8988T (cell line): ENCODE measurements around the gene BAIAP3.
"Not testable (repeated sequence)": the region's sequence is repeated elsewhere in the genome, so short reads cannot be mapped to it uniquely, and the experiment has no call there.

Experiments used
- DNase-seq: peaks from one replicate; pipeline ENCODE4 v3.0.0; 2011

The BAIAP3 gene

DNA sequence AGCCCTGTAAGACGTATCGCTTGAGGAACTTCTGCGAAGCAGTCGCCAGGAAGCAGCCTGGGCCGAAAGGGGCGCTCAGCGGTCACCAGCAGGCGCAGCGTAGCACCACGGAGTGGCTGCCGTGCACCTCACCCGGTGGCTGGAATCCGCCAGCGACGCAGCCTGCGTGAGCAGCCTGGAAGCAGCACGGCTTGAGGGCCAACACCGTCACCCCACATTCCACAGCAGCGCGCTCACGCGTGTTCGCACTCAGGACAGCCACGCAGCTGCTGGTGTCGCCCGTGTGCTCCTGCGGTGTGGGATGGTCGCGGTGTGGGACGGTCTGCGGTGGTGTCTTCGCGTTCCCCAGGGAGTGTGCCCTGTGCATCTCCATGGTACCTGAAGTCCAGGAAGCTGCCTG is 14.4 kb upstream of the BAIAP3 start:
- DNase-seq, result no peak

DNA sequence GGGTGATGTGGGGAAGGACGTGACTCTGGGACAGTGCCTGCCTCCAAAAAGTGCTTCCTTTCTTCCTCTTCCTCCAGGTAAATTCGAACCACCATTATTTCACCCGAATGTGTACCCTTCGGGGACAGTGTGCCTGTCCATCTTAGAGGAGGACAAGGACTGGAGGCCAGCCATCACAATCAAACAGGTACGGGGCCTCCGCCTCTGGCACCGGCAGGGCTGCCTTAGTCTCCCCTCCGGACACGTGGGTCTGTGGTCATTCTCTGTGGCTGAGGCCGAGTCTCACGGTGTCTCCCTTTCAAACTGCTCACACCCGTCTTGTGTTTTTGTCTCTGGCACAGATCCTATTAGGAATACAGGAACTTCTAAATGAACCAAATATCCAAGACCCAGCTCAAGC is 13.3 kb upstream of the BAIAP3 start:
- no peak for DNase-seq

DNA sequence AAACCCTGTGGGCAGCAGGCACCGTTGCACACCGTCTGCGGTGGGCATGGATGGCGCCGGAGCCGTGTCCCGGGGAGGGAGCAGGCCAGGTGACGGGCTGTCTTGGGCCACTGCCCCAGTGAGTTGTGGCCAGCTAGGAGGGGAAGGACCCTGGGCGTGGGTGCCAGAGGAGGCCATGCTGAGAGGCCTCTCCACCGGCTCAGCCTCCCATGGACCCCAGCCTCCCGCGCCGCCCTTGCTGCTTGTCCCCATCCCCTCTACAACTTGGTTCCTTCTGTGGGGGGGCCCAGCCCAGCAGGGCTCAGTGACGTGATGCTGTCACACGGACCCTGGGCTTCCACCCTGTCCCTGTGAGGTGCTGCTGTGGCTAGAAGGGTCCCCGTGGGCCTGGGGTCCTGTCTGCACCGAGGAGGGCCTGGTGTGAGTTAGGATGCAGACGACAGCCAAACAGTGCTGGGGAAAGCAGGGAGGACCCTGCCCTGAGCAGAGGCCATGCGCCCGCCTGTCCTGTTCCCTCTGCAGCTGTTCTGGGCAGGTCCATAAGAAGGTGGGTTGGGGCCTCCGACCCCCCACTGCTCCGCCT is 12.7 kb upstream of the BAIAP3 start:
- no peak for DNase-seq

DNA sequence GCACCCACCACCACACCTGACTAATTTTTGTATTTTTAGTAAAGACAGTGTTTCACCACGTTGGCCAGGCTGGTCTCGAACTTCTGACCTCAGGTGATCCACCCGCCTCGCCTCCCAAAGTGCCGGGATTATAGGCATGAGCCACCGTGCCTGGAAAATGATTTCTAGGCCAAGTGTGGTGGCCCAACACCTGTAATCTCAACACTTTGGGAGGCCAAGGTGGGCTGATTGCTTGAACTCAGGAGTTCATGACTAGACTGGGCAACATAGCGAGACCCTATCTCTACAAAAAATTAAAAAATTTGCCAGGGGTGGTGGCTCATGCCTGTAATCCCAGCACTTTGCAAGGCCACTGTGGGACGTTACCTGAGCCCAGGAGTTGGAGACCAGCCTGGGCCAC is 11.0 kb upstream of the BAIAP3 start:
- DNase-seq, result no peak

DNA sequence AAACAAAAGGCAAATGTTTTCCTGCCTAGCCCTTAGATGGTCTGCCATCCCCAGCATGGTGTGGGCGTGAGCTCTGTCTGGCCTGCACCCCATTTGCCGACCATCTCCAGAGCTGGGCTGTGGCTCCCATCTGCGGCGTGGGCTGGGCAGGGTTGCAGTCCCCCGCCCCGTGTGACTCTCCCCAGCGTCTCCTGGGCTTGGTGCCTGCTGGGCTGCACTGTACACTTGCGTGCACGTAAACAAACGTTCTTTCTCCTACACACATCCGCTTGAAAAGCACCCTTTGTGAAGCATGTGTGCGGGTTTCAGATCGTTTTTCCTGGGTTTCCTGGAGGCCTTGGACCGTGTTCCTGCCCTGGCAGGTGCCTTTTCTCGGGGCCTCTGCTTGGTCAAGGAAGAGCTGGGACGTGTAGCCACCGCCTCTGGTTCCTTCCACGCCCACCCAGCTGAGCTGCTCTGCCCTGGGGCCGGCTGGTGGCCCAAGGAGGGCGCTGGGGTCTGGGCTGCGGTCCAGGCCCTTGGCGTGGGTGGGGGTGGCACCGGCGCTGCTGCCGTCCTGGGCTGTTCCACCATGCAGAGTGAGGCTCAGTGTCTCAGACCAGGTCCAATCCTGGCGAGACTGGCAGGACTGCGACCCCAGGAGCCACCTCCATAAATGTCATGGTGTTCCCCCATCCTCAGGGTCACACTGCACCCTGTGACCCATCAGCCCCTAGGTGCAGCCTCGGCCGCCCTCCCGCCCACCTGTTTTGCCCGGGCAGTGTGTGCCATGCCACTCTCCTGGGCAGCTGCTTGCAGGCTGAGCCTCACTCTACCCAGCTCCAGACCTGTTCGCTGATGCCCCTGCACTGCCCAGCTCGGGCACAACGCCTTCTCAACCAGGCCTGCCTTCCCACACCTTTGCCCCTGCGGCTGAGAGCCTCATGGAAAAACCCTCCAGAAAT is 9.9 kb upstream of the BAIAP3 start:
- no peak for DNase-seq

DNA sequence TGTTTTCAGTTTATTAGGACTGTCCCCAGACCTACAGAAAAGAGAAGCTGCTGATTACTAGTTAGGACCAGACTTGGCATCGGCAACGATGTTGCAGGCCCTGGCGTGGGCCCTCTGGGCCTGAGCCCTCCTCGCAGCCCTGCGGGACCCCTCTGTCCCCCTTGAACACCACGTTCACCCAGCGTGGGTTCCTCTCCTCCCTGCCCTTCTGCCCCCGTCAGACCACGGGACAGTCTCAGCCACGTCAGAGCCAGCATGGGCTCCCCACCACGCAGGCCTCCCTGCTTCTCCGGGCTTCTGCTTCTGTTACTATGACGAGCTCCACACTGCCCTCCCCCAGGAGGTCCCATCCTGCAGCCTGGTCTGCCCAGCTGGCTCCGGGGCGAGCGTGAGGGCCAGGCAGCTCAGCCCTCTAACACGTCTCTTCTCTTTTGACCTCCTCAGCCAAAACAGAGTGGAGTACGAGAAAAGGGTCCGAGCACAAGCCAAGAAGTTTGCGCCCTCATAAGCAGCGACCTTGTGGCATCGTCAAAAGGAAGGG is 9.1 kb upstream of the BAIAP3 start:
- no peak for DNase-seq

DNA sequence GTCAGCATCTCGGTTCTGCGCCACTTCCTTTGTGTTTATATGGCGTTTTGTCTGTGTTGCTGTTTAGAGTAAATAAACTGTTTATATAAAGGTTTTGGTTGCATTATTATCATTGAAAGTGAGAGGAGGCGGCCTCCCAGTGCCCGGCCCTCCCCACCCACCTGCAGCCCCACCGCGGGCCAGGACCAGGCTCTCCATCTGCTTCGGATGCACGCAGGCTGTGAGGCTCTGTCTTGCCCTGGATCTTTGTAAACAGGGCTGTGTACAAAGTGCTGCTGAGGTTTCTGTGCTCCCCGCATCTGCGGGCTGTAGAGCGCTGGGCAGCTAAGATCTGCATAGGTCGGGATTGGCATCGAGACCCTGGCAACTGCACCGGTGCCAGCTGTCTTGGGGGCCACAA is 8.2 kb upstream of the BAIAP3 start:
- no peak for DNase-seq

DNA sequence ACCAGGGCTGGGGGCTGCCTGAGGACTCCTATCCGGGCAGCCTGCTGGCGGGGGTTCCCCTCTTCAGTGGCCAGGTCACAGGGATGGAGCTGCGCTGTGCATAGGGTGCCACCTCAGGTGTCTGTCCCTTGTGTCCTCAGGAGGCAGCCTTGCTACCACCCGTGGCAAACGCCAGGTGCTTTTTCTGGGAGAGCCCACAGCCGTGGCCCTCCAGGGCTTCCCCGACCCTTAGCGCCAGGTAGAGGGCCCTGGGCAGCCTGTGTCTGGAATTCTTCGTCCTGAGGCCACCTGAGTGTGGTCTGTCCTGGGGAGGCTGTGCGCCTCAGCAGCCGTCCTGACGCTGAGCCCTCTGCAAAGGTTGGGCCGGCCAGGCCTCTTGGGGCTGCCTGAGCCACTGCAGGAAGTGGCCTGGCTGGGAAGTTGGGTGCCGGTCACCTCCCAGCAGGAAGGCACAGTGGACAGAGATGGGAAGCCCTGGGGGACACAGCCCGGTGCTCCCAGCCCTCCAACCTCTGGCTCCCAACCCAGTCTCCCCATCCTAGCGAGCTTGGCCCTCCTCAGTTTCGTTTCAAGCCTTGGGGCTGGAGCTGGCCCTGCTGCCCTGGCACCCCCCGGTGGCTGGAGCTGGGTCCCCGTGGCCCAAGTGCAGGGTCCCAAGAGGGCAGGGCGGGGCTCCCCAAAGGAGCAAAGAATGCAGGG is 7.6 kb upstream of the BAIAP3 start:
- DNase-seq, result no peak

DNA sequence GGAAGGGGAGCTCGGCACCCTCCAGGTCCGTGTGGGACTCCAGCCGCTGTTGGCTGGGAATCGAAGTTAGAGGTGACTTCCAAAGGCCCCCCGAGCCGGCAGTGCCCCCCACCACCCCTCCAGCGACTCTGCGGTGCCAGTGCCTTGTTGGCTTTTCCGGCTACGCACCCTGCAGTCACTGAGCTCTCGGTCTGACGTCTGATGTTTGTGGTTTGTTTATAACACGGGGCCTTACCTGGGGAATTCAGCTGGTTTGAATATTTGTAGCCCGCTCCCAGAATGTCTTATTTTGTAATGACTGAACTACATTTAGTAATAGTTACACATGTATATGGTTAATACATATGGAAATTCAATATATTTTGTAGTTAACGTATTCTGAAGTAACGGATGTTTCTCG is 7.1 kb upstream of the BAIAP3 start:
- DNase-seq, result no peak

DNA sequence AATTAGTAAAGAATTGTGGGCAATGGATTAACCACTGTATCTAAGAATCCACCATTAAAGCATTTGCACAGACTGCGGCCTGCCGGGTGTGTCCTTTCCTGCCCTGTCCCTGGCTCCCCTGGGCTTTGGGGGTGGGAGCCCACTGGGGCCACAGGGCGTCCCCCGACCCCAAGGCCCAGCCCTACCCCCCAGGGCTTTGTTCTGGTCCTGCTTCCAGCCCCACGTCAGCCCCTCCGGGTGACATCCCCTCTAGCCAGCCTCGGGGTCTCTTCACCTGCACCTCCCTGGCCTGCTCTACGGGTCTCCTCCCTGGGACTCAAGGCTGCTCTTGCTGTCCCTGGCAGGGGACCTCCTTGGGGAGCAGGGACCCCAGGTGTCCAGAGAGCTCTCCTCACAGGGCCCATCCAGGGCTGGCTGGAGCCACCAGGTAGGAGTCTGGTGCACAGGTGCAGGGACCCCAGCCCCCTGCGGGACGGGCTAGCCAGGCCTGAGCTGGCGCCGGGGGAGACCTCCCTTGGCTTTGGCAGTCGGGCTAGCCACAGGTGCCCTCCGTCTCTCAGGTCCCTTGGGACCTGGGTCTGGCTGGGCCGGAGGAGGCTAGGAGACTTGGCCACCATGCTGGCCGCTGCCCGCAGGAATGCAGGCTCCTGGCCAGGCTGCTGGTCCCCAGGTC is 6.4 kb upstream of the BAIAP3 start:
- DNase-seq, result no peak

DNA sequence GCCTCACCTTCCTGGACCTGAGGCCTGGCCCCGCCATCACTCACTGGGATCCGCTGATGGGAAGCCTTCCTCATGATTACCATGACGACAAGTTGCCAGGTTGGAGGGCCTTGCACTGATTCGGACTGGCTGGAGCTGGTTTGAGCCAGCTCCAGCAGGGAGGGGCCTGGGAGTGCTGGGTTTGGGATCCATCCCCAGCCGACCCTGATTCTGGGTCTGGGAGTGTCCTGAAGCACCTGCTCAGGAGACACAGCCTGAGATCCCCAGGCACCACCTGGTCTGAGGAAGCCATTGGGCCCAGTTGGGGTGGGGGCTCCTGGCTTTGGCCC is 5.9 kb upstream of the BAIAP3 start:
- DNase-seq, result no peak

DNA sequence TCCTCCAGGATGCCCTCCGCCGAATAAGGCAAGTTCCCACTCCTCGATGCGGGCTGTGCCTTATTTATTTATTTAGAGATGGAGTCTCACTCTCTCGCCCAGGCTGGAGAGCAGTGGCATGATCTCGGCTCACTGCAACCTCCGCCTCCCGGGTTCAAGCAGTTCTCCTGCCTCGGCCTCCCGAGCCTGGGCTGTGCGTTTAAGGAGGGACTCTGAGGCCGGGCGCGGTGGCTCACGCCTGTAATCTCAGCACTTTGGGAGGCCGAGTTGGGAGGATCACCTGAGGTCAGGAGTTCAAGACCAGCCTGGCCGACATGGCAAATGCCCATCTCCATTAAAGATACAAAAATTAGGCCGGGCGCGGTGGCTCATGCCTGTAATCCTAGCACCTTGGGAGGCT is 5.3 kb upstream of the BAIAP3 start:
- not testable (repeated sequence) for DNase-seq

DNA sequence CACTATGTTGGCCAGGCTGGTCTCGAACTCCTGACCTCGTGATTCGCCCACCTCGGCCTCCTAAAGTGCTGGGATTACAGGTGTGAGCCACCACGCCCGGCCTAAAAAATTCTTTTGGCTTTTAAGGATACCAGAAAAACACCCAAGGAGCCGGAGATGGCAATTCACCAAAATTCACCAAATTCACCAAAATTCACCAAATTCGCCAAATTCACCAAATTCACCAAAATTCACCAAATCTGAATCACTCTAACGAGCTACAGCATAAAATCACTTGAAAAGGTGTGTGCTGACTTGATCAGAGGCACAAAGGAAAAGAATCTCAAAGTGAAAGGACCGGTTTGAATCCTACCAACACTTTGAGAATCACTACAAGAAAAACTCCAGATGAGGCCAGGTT is 4.5 kb upstream of the BAIAP3 start:
- DNase-seq, result not testable (repeated sequence)

DNA sequence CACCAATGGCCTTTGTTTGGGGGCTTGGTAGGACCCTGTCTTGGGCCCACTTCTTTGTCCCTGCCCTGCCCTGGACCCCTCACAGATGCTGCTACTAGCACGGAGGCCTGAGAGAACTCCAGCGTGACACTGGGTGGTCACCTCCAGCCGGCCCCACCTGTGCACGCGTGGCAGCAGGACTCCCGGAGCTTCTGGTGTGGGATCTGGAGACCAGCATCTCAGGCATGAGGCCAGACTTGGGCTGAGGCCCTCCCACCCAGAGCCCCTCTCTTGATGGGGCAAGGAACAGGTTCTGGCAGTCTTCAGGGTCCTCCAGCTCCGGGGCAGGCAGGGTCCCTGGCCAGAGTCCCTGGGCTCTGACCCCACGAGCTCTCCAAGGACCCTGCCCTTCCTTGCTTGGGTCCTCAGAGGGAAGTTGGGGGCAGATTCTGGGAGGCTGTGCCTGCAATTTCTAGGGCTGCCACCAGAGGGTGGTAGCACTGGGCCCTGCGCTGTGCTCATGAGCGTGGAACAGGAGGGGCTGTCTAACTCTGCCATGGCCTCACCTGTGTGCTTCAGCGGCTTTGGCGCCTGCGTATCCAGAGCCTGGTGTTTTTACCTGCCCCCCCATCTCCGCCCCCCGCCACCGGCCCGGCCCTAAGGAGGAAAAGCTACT is 3.1 kb upstream of the BAIAP3 start:
- DNase-seq, result no peak

DNA sequence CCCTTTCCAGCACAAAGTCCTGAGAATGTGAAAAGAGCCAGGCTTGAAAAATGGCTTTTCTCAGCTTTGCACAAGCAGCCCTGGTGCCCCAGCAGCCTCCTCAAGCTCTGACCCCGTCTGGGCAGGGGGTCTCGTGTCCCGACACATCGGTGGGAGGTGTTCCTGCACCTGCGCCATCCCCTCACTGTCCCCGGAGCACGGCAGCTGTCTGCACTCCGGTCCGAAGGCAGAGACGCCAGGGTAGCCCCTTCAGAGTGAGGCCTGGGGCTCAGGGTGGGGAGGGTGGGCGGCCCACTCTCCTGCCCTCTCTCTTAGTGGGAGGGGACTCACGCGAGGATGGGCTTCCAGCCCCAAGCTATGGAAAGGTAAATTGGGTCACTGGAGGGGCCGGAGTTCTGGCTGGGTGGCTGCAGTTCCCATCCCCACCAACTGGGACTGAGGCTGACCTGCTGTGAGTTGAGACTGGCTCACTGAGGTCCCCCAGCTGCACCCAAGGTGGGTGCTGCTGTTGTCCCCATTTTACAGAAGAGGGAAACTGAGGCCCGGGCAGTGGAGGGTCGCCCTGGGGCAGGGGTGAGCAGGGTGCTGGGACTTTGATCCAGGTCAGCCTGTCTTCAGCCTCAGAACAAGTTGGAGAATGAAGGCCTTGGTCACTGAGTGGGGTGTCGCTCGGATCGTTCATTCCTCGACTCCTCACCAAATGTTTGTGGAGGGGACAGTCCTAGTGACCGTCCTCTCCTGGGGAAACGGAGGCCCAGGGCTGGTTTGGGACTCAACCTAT is 2.3 kb upstream of the BAIAP3 start:
- DNase-seq, result no peak

DNA sequence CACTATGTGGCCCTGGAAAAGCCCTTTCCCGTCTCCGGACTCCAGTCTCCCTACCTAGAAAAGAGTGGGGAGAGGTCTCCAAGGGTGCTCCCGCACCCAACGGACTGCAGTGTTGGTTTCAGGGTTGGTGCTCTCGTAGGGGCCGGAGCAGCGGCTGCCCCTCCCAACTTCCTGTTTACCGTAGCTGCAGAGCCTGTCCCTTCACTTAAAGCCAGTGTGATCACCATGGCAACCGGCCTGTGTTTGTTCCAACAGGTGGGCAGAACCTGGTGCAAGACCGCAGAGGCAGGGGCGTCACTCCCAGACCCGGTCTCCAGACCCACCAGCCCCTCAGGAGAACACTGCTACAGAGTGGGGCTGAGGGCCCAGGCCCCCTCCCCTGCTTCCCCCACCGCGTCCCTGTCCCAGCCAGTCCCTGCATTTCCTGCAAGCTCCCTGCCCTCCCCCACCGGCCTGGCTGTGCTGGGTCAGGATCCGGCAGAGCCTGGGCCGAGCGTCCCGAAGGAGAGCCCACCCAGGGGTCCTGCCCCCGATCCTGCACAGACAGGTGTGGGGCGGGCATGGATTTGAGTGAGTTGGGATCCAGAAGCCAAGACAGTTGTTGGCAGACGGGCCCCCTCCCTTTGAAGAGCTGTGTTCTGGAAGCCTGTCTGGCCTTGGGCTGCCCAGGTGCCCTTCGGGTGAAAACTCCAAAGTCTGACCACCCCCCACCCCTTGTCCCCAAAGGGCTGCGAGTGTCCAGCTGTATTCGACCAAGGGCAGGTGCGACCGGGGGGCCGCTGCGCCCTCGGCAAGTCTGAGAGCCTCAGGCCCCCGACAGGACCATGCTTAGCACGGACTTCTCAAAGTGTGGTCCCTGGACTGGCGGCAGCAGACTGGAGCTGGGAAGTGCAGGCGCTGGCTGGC is 1.5 kb upstream of the BAIAP3 start:
- peak; percentile 68 for DNase-seq

DNA sequence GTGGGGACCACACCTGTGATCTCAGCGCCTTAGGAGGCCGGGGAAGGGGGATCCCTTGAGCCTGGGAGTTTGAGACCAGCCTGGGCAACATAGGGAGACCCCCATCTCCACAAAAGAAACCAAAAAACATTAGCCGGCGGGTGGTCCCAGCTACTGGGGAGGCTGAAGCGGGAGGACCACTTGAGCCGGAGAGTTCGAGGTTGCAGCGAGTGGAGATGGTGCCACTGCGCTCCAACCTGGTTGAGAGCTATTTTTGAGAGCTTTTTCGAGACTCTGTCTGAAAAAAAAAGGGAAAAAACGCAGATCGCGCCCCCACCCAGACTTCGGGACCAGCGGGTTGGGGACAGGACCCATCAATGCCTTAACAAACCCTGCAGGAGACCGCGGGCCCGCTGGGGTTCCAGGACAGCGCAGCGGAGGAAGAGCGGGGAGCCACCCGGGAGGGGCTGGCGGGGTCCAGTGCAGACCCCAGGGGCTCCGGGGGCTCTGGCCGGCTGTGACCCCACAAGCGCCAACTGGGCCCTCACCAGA is 762 bp upstream of the BAIAP3 start:
- no peak for DNase-seq

DNA sequence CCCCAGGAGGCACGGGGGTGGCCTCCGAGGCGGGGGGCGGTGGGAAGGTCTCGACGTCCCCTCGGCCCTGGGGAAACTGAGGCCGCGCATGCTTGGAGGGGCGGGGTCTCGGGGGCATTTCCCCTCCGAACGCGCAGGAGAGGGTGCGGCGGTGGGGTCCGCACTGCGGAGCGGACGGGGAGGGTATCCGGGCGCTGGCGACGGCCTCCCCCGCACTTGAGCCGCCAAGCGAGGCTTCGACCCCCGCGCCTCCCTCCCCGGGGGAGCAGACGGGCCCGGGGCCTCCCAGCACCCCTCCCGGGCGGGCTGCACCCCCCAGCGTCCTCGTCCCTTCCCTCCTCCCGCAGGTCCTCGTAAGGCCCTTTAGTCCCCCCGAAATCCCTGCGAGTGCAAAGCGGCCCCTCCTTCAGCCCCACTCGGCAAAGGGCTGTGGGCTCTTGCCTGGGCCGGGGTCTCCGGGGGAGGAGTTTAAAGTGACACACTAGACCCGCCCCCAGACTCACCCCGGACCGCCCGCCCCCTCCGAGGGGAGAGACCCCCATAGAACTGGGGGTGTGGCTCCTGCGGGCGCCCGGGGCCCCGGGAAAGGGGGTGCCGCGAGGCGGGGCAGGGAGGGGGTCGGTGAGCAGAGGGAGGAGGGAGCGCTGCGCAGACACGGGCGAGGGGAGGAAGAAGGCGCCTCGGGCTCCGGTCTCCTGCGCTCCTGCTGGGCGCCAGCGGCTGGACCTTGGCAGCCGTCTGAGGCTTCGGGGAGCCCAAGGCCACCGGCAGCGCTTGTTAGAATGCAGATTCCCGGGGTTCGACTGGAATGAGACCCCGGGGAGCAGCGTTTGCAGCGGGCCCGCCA is 632 bp downstream of the BAIAP3 start:
- no peak for DNase-seq

DNA sequence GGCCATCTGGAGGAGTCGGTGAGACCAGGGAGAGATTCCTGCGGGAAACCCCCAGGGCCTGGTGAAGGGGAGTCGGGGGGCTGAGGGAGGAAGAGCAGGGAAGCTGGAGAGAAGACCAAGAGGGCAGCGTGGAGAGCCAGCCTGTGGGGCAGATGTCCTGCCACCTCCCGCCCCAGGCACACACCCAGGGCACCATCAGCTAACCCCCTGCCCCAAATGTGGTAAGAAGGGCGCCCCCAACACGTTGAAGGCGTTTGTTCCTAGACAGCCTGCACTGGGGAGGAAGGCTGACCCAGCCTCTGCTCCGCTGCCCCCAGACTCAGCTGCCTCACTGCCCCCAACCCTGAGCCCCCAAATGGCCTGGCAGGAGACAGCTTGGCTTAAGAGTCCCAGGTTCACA is 1.3 kb downstream of the BAIAP3 start:
- no peak for DNase-seq
